ENCODE measurements around the gene ACVRL1.

GRCh38 chr12:51908876-51909592 lies 1.7 kb downstream of the ACVRL1 start:
- TF ChIP-seq CTCF (optimal IDR thresholded peaks at IDR 0.05 in 1 of 3, IDR thresholded peaks at IDR 0.05 in 1 of 3, conservative IDR thresholded peaks at IDR 0.05 in 1 of 3; ENCODE audit: extremely low read depth in 1 of 3, insufficient read depth in 2 of 3, low read length in 3 of 3) (no peak), EZH2 (IDR thresholded peaks at IDR 0.05; ENCODE audit: low read length) (no peak)

Measured in keratinocyte (primary cell).